A549 (cell line): Measurements from ENCODE around the gene SLC6A2.

Experiments used
- CHD2 ChIP-seq: fragments of 150-350 bp; IDR thresholded peaks from 2 replicates; pipeline ENCODE4 v1.6.1; 2014; ENCODE audit warnings: low read length; ENCODE audit not compliant: partially characterized antibody
- CHD4 ChIP-seq: fragments of 200-600 bp; sonication (generic); IDR thresholded peaks from 2 replicates; pipeline ENCODE4 v1.6.1; 2016; ENCODE audit warnings: antibody characterized with exemption, mild to moderate bottlenecking, borderline replicate concordance
- EHMT2 ChIP-seq: fragments of 200-600 bp; sonication (generic); IDR thresholded peaks from 2 replicates; pipeline ENCODE4 v1.6.1; 2016; ENCODE audit warnings: antibody characterized with exemption, low read depth, mild to moderate bottlenecking, moderate library complexity
- FOSL2 ChIP-seq, 2 experiments: fragments of 450-650 bp in 1 of 2; fragments of >200 bp in 1 of 2; sonication (Bioruptor Twin) in 1 of 2; formaldehyde crosslinking; IDR thresholded peaks; 2 replicates each; pipeline versions ENCODE4 v1.5.0 to v1.6.1; 2016 to 2020; ENCODE audit warnings: mild to moderate bottlenecking in 1 of 2, moderate library complexity in 1 of 2
- POLR2A ChIP-seq: IDR thresholded peaks from 2 replicates; pipeline ENCODE4 v1.6.1; 2012; ENCODE audit warnings: mild to moderate bottlenecking, low read length
- RNF2 ChIP-seq: fragments of 200-600 bp; sonication (generic); IDR thresholded peaks from 2 replicates; pipeline ENCODE4 v1.6.1; 2016; ENCODE audit warnings: low read depth, mild to moderate bottlenecking, antibody characterized with exemption, moderate library complexity, borderline replicate concordance
- SMC3 ChIP-seq: fragments of >200 bp; sonication (Bioruptor Twin); formaldehyde crosslinking; IDR thresholded peaks from 3 replicates; pipeline ENCODE4 v1.6.1; 2018; ENCODE audit warnings: inconsistent platforms
- SREBF2 ChIP-seq: fragments of 450-650 bp; IDR thresholded peaks from 2 replicates; pipeline ENCODE4 v1.6.1; 2014; ENCODE audit warnings: mild to moderate bottlenecking, moderate library complexity
- TF ChIP-seq, protein P1 (sequence below): fragments of >200 bp; sonication (Bioruptor Twin); formaldehyde crosslinking; IDR thresholded peaks from 3 replicates; pipeline ENCODE4 v1.5.1; 2016
- TF ChIP-seq, protein P2 (sequence below): IDR thresholded peaks from 2 replicates; pipeline ENCODE4 v1.6.1; 2012

DNA sequence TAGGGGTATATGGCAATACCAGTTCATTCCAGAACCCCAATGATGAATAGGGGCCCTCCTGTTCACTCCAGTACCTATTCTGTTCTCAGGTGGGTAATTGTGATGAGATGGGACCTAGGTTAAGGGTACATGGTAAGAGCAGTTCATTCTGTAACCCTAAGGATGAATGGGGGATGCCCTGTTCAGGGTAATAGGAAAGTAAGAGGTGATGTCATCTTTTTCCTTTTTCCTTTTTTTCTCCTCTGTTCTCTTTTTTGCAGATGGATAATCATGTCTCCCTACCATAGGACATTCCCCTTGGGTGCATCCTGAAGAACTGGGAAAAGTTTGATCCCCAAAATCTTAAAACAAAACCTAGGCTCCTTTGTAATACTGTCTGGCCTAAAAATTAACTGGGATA is 25.0 kb upstream of the SLC6A2 start:
- TF ChIP-seq CHD2 (no peak), SMC3 (no peak), RNF2 (no peak), FOSL2 (IDR thresholded peaks at IDR 0.05) (no peak), FOSL2 (CRISPR knock-in tag; IDR thresholded peaks at IDR 0.05) (no peak), CHD4 (no peak), SREBF2 (no peak), POLR2A (no peak), EHMT2 (no peak)
- TF ChIP-seq, protein P1, sequence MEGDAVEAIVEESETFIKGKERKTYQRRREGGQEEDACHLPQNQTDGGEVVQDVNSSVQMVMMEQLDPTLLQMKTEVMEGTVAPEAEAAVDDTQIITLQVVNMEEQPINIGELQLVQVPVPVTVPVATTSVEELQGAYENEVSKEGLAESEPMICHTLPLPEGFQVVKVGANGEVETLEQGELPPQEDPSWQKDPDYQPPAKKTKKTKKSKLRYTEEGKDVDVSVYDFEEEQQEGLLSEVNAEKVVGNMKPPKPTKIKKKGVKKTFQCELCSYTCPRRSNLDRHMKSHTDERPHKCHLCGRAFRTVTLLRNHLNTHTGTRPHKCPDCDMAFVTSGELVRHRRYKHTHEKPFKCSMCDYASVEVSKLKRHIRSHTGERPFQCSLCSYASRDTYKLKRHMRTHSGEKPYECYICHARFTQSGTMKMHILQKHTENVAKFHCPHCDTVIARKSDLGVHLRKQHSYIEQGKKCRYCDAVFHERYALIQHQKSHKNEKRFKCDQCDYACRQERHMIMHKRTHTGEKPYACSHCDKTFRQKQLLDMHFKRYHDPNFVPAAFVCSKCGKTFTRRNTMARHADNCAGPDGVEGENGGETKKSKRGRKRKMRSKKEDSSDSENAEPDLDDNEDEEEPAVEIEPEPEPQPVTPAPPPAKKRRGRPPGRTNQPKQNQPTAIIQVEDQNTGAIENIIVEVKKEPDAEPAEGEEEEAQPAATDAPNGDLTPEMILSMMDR = no peak
- TF ChIP-seq, protein P2, sequence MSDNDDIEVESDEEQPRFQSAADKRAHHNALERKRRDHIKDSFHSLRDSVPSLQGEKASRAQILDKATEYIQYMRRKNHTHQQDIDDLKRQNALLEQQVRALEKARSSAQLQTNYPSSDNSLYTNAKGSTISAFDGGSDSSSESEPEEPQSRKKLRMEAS = no peak
